ENCODE data around the gene SLC6A14. TPM values are rescaled to one million over a fixed set of nuclear protein-coding genes. Genes with fewer than 3 reads are reported as not detected.

The SLC6A14 gene
- total and polyA plus RNA-seq, 2 donors (not counting 1 experiment from before 2014, with no cell fraction given) = not detected

DNA sequence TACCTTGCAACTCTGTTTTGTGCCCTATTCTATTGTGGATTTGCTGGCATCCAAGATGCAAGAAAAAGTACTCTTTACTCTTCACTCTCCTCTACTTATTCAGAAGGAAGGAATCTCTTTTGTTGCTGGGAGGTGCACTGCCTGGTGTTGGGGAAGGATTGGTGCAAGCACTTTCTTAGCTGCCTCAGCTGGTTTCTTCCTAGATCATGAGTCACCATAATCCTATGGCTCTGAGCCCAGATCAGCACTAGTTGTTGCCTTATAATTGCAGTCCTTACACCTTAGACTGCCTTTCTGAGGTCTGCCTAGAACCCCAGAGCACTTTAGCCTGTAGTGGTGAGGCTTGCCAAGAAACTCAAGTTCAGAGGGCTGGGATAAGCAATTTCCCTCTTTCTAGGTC, 63.4 kb downstream of the SLC6A14 start:
- Mint-ChIP-seq H3K4me1 (no peaks in the 10 kb centered on the region), H3K27me3 (no peaks in the 10 kb centered on the region), H3K4me3 (no peak overlapping the region), H3K27ac (no peak overlapping the region), H3K9me3 (ENCODE audit: insufficient read depth) (no peaks in the 10 kb centered on the region)
- H3K36me3 ChIP-seq (replicated peaks in 1 of 2; ENCODE audit: control extremely low read depth in 1 of 2, control insufficient read depth in 1 of 2, extremely low read depth in 1 of 2, insufficient read depth in 2 of 2, low read length in 1 of 2) = no peaks in the 10 kb centered on the region
- no peak overlapping the region for H3K4me2 ChIP-seq (replicated peaks; ENCODE audit: low read depth, low read length, poor library complexity, severe bottlenecking)
- no peaks in the 10 kb centered on the region for H4K20me1 ChIP-seq (ENCODE audit: control insufficient read depth, insufficient read depth, low read length, poor library complexity, severe bottlenecking)
- no peaks in the 10 kb centered on the region for H3K9me3 ChIP-seq (ENCODE audit: control extremely low read depth in 1 of 3, control insufficient read depth in 2 of 3, insufficient read depth in 1 of 3, low read length in 2 of 3)
- no peak overlapping the region for H3K4me3 ChIP-seq (ENCODE audit: control extremely low read depth in 1 of 5, extremely low read depth in 1 of 5, insufficient read depth in 1 of 5, low read depth in 2 of 5, low read length in 4 of 5)
- H3K79me2 ChIP-seq (ENCODE audit: control insufficient read depth, insufficient read depth, low read length) = no peaks in the 10 kb centered on the region
- ChIA-PET POLR2A (no interaction called here), CTCF (no interaction called here)
- H3K27ac ChIP-seq (ENCODE audit: low read length in 2 of 2) = no peak overlapping the region
- intact Hi-C loops (cut with micrococcal nuclease) = no loop called here
- no peak overlapping the region for H3K9ac ChIP-seq (ENCODE audit: low read length)
- no peaks in the 10 kb centered on the region for H3K27me3 ChIP-seq (replicated peaks in 1 of 4; ENCODE audit: control extremely low read depth in 1 of 4, control insufficient read depth in 3 of 4, insufficient read depth in 4 of 4, low read length in 3 of 4)
- H2AFZ ChIP-seq (ENCODE audit: insufficient read depth, low read depth, low read length, poor library complexity, severe bottlenecking) = no peak overlapping the region
- ATAC-seq (ENCODE audit: low read depth) (no peak), DNase-seq (no peak)
- TF ChIP-seq EZH2 (IDR thresholded peaks at IDR 0.05; ENCODE audit: borderline replicate concordance, insufficient read depth, low read depth, low read length, poor library complexity, severe bottlenecking) = no peak
- TF ChIP-seq, protein P1, sequence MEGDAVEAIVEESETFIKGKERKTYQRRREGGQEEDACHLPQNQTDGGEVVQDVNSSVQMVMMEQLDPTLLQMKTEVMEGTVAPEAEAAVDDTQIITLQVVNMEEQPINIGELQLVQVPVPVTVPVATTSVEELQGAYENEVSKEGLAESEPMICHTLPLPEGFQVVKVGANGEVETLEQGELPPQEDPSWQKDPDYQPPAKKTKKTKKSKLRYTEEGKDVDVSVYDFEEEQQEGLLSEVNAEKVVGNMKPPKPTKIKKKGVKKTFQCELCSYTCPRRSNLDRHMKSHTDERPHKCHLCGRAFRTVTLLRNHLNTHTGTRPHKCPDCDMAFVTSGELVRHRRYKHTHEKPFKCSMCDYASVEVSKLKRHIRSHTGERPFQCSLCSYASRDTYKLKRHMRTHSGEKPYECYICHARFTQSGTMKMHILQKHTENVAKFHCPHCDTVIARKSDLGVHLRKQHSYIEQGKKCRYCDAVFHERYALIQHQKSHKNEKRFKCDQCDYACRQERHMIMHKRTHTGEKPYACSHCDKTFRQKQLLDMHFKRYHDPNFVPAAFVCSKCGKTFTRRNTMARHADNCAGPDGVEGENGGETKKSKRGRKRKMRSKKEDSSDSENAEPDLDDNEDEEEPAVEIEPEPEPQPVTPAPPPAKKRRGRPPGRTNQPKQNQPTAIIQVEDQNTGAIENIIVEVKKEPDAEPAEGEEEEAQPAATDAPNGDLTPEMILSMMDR (IDR thresholded peaks at IDR 0.05) = no peak
- H3K4me1 ChIP-seq (ENCODE audit: control insufficient read depth in 2 of 2, insufficient read depth in 2 of 2, low read length in 2 of 2) = no peaks in the 10 kb centered on the region

Small RNA genes within 50 kb of the gene (small RNA-seq; reads per million reads assigned to genes)
- gene RNU6-154P (ENCODE audit: insufficient read length, low read depth, low replicate concordance) = not detected

Other genes with a start within 250 kb of the SLC6A14 start
- gene CT83, start 26.4 kb downstream of the SLC6A14 start, total RNA-seq = not detected in 2 replicates
- gene CT83, start 26.4 kb downstream of the SLC6A14 start, polyA plus RNA-seq = not detected in 2 replicates